ENCODE data around the gene USP8.

- TF ChIP-seq CBX8 (IDR thresholded peaks at IDR 0.05): no peak
- no peak for TF ChIP-seq CTCF (IDR thresholded peaks at IDR 0.05)
- no peak for TF ChIP-seq CHD2 (IDR thresholded peaks at IDR 0.05; ENCODE audit: low read length, partially characterized antibody)
- TF ChIP-seq NR3C1 (IDR thresholded peaks at IDR 0.05): no peak
- no peak for TF ChIP-seq POLR2A (IDR thresholded peaks at IDR 0.05; ENCODE audit: low read length)
Measured at GRCh38 chr15:50411870-50412269, 12.3 kb upstream of the USP8 start.
